Stimulated activated CD4-positive, alpha-beta T cell treated with anti-CD3 and anti-CD28 coated beads, Interleukin-4, amount 100 ng/mL, for 24 hours (primary cell): ENCODE data around the gene ECD.

Experiments used
- DNase-seq: peaks from one replicate; pipeline ENCODE4 v3.0.0-alpha.2; 2020

ECD gene

GRCh38 chr10:73096041-73096448 is 71.8 kb downstream of the ECD start:
- peak; percentile 74 for DNase-seq

- peak; percentile 44 for DNase-seq
Observed at GRCh38 chr10:73095481-73096021, 72.3 kb downstream of the ECD start.

GRCh38 chr10:73094986-73095480 is 72.8 kb downstream of the ECD start:
- no peak for DNase-seq

GRCh38 chr10:73093922-73094850 is 73.6 kb downstream of the ECD start:
- no peak for DNase-seq

GRCh38 chr10:73092830-73093229 is 75.0 kb downstream of the ECD start:
- DNase-seq = no peak

- DNase-seq = no peak
Observed at GRCh38 chr10:73088304-73088703, 79.5 kb downstream of the ECD start.

- DNase-seq = no peak
Observed at GRCh38 chr10:73086816-73087215, 81.0 kb downstream of the ECD start.

- DNase-seq = no peak
Observed at GRCh38 chr10:73084209-73084608, 83.6 kb downstream of the ECD start.
